CD4-positive, alpha-beta T cell (primary cell): Measurements from ENCODE around the gene CAV2. TPM values are rescaled to one million over a fixed set of nuclear protein-coding genes. Genes with fewer than 3 reads are reported as not detected.

Source experiments
- ATAC-seq: fragments of 200-7000 bp; cut with Tn5 transposase; one replicate; pipeline ENCODE4 v1.10.0; 2022; ENCODE audit warnings: mild to moderate bottlenecking; ENCODE audit not compliant: poor library complexity
- CTCF ChIA-PET: fragments of 350-600 bp; sonication (Branson Sonifier 250); formaldehyde crosslinking; loops from one replicate; lab custom pipeline; 2021; ENCODE audit warnings: antibody characterized with exemption, inconsistent platforms; lab: Charles Lee
- POLR2A ChIA-PET: fragments of 350-600 bp; sonication (Branson Sonifier 250); formaldehyde crosslinking; loops from one replicate; lab custom pipeline; 2021; ENCODE audit warnings: antibody characterized with exemption, inconsistent platforms; lab: Charles Lee
- DNase-seq, 14 experiments: peaks; one replicate each; pipeline ENCODE4 v3.0.0-alpha.2; 2013 to 2020; ENCODE audit warnings: mixed read lengths in 2 of 14
- H3K27ac ChIP-seq, 2 donors: one replicate each; pipeline versions ENCODE4 v1.5.1 to v1.7.0; 2013; ENCODE audit warnings: low read length in 2 of 2, low read depth in 1 of 2, mild to moderate bottlenecking in 1 of 2
- H3K27me3 ChIP-seq, 2 experiments: 1 replicate in 1 of 2; 2 replicates in 1 of 2; pipeline versions ENCODE4 v1.6.1 to v1.7.0; 2013; ENCODE audit warnings: low read length in 2 of 2, control low read depth in 1 of 2, mild to moderate bottlenecking in 1 of 2, moderate library complexity in 1 of 2; ENCODE audit not compliant: insufficient read depth in 2 of 2, control insufficient read depth in 1 of 2
- H3K36me3 ChIP-seq: one replicate; pipeline ENCODE4 v1.6.1; 2013; ENCODE audit warnings: low read length, control low read depth; ENCODE audit not compliant: insufficient read depth
- H3K4me1 ChIP-seq: one replicate; pipeline ENCODE4 v1.6.1; 2013; ENCODE audit warnings: low read length, control low read depth; ENCODE audit not compliant: insufficient read depth
- H3K4me3 ChIP-seq: one replicate; pipeline ENCODE4 v1.5.1; 2013; ENCODE audit warnings: mild to moderate bottlenecking, low read length, moderate library complexity
- H3K9me3 ChIP-seq, 2 experiments: 1 replicate in 1 of 2; 2 replicates in 1 of 2; pipeline versions ENCODE4 v1.6.1 to v1.7.0; 2013; ENCODE audit warnings: low read length in 2 of 2, mild to moderate bottlenecking in 2 of 2, control low read depth in 1 of 2, moderate library complexity in 1 of 2; ENCODE audit not compliant: control insufficient read depth in 1 of 2, insufficient read depth in 1 of 2
- H3K27ac Mint-ChIP-seq: one replicate; pipeline ENCODE4 v1.8.0; 2020; ENCODE audit warnings: mixed read lengths
- H3K27me3 Mint-ChIP-seq: one replicate; pipeline ENCODE4 v1.8.0; 2021; ENCODE audit warnings: mixed read lengths
- H3K36me3 Mint-ChIP-seq: one replicate; pipeline ENCODE4 v1.8.0; 2021; ENCODE audit warnings: low read depth, mixed read lengths
- H3K4me1 Mint-ChIP-seq: one replicate; pipeline ENCODE4 v1.8.0; 2021; ENCODE audit warnings: low read depth, mixed read lengths
- H3K4me3 Mint-ChIP-seq: one replicate; pipeline ENCODE4 v1.8.0; 2020; ENCODE audit warnings: mild to moderate bottlenecking, mixed read lengths
- H3K9me3 Mint-ChIP-seq: one replicate; pipeline ENCODE4 v1.8.0; 2020; ENCODE audit warnings: mixed read lengths
- intact Hi-C, 2 experiments: fragments of 100-400 bp; cut with DNase I in 1 of 2; cut with micrococcal nuclease in 1 of 2; formaldehyde crosslinking; loops; one replicate each; pipeline versions ENCODE4 v1.15.1 to v1.9.0; 2023 to 2025; cut with DNase I, micrococcal nuclease
- total RNA-seq, 174 experiments: library from RNA in 2 of 174; stranded (reverse) in 2 of 174; gene quantifications; one replicate each; pipeline ENCODE4 v1.2.3 and lab custom pipeline; 2021 to 2026
- TF ChIP-seq, protein P1 (sequence below): fragments of 200-600 bp; IDR thresholded peaks from one replicate; pipeline ENCODE4 v1.8.0; 2022; ENCODE audit warnings: antibody characterized with exemption, mild to moderate bottlenecking

The CAV2 gene
- total RNA-seq, 2 experiments from 2014 or later = not detected

DNA sequence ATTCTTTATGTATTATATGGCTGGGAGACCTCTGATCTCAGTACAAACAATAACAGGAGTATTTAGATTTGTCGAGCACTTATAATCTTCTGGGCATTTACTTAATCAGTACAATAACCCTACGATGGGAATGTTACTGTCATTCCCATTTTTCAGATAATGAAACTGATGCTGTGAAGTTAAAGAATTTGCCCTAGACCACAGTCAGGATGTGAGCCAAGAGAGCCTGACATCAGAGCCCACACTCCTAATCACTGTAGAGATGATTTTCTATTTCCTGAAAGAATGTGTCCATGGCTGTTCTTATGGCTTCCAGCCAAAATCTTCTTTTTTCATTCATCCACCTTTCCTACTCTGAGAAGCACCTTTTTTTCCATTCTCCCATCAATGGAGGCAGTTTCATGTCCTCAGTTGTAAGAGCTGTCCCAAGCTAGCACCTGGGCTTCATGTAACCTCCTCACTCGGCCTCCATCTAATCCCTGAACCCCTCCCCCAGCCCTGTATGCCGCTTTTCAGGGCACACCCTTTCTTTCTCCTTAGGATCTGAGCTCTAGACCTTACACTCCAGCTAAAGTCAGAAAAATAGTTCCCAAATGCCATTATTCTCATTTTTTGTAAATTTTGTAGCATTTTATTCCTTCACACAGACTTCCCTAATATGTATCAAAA is 13.1 kb downstream of the CAV2 start:
- H3K27me3 Mint-ChIP-seq = peaks cover 52% of the 10 kb centered on the region
- no peaks in the 10 kb centered on the region for H3K9me3 Mint-ChIP-seq
- H3K27me3 ChIP-seq = peaks cover 0 to 4% of the 10 kb centered on the region in 2 experiments
- no peaks in the 10 kb centered on the region for H3K36me3 ChIP-seq
- no peaks in the 10 kb centered on the region for H3K9me3 ChIP-seq
- DNase-seq = no peak
- no peaks in the 10 kb centered on the region for H3K36me3 Mint-ChIP-seq
- H3K27ac Mint-ChIP-seq = no peak overlapping the region
- peaks cover 4% of the 10 kb centered on the region for H3K4me1 ChIP-seq
- H3K4me1 Mint-ChIP-seq = peaks cover 16% of the 10 kb centered on the region
- intact Hi-C loops = no loop called here
- POLR2A ChIA-PET = no interaction called here
- no peak overlapping the region for H3K27ac ChIP-seq
- CTCF ChIA-PET = no interaction called here
- TF ChIP-seq, protein P1, sequence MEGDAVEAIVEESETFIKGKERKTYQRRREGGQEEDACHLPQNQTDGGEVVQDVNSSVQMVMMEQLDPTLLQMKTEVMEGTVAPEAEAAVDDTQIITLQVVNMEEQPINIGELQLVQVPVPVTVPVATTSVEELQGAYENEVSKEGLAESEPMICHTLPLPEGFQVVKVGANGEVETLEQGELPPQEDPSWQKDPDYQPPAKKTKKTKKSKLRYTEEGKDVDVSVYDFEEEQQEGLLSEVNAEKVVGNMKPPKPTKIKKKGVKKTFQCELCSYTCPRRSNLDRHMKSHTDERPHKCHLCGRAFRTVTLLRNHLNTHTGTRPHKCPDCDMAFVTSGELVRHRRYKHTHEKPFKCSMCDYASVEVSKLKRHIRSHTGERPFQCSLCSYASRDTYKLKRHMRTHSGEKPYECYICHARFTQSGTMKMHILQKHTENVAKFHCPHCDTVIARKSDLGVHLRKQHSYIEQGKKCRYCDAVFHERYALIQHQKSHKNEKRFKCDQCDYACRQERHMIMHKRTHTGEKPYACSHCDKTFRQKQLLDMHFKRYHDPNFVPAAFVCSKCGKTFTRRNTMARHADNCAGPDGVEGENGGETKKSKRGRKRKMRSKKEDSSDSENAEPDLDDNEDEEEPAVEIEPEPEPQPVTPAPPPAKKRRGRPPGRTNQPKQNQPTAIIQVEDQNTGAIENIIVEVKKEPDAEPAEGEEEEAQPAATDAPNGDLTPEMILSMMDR = no peak
- peak overlapping the region; percentile 59 for H3K4me3 ChIP-seq
- peak overlapping the region; percentile 84 for H3K4me3 Mint-ChIP-seq
- ATAC-seq = no peak

DNA sequence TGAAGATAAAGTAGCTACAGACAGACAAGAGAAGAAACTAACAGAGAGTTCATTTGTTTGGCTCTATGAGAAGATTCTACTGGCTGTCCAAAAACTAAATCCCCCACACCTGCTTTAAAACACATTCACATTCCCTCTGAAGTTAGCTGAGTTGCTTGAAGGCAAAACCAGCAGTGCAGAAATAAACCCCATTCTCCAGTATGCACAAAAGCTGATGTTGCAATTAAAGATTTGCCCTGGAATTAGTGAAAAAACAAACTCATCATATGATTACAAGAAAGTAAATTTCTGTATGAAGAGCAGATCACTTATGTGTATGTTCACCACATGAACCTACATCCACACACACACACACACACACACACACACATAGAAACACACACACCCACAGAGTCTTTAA is 16.0 kb downstream of the CAV2 start:
- Mint-ChIP-seq H3K4me1 (peaks cover 16% of the 10 kb centered on the region), H3K9me3 (no peaks in the 10 kb centered on the region), H3K27me3 (peaks cover 55% of the 10 kb centered on the region), H3K36me3 (no peaks in the 10 kb centered on the region), H3K27ac (no peak overlapping the region), H3K4me3 (no peak overlapping the region)
- no peak overlapping the region for H3K27ac ChIP-seq
- H3K9me3 ChIP-seq = no peaks in the 10 kb centered on the region
- H3K4me1 ChIP-seq = peaks cover 4% of the 10 kb centered on the region
- H3K27me3 ChIP-seq = peaks cover 3 to 17% of the 10 kb centered on the region in 2 experiments
- TF ChIP-seq, protein P1 = no peak
- ChIA-PET CTCF (no interaction called here), POLR2A (no interaction called here)
- intact Hi-C loops = no loop called here
- ATAC-seq = no peak
- DNase-seq = no peak
- no peaks in the 10 kb centered on the region for H3K36me3 ChIP-seq
- H3K4me3 ChIP-seq = no peak overlapping the region

DNA sequence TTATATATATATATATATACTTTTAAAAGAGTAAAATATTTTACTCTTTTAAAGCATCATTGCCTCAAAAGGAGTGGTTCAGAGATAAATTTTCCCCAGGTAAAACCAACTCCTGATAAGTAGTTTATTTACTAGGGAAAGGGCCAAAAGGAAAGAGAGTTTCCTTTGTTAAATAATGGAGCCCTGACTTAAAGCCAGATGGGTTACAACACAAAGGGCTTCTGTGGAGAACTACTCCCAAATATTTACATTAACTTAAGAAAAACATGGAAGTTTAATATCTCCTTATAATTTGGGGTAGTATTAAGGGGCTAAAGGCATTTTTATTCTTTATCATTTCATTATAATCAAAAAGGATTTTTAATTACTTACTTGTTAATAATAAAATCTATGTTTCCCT is 16.8 kb downstream of the CAV2 start:
- peaks cover 4% of the 10 kb centered on the region for H3K4me1 ChIP-seq
- Mint-ChIP-seq H3K4me1 (peaks cover 14% of the 10 kb centered on the region), H3K27me3 (peaks cover 62% of the 10 kb centered on the region), H3K27ac (no peak overlapping the region), H3K36me3 (no peaks in the 10 kb centered on the region), H3K9me3 (no peaks in the 10 kb centered on the region), H3K4me3 (no peak overlapping the region)
- H3K27me3 ChIP-seq = peaks cover 3 to 17% of the 10 kb centered on the region in 2 experiments
- H3K36me3 ChIP-seq = no peaks in the 10 kb centered on the region
- no peak overlapping the region for H3K27ac ChIP-seq
- no peaks in the 10 kb centered on the region for H3K9me3 ChIP-seq
- ChIA-PET POLR2A (no interaction called here), CTCF (interaction anchor here (0.9 kb wide), 1 partner anchor 10 kb away, joined by 3 read pairs; no protein-coding TSS in a partner anchor)
- H3K4me3 ChIP-seq = no peak overlapping the region
- TF ChIP-seq, protein P1 = no peak
- ATAC-seq (no peak), DNase-seq (no peak)
- intact Hi-C loops = no loop called here
